Large intestine (tissue), 3 donors: ENCODE measurements around the gene TMEM121. TPM values are rescaled to one million over a fixed set of nuclear protein-coding genes. Genes with fewer than 3 reads are reported as not detected.

Experiments
- DNase-seq, 2 donors: peaks; one replicate each; pipeline versions ENCODE4 v3.0.0 to v3.0.0-alpha.2; 2013
- H3K27ac ChIP-seq: one replicate; pipeline ENCODE4 v1.5.1; 2013; ENCODE audit warnings: low read length
- H3K27me3 ChIP-seq: 2 replicates; pipeline ENCODE4 v1.6.1; 2013; ENCODE audit warnings: low read length; ENCODE audit not compliant: control insufficient read depth, insufficient read depth
- H3K36me3 ChIP-seq: 2 replicates; pipeline ENCODE4 v1.6.1; 2013; ENCODE audit warnings: low read length; ENCODE audit not compliant: control insufficient read depth, insufficient read depth
- H3K4me1 ChIP-seq: one replicate; pipeline ENCODE4 v1.6.1; 2013; ENCODE audit warnings: low read length; ENCODE audit not compliant: control insufficient read depth, insufficient read depth
- H3K4me3 ChIP-seq: one replicate; pipeline ENCODE4 v1.5.1; 2013; ENCODE audit warnings: low read length
- H3K9me3 ChIP-seq: one replicate; pipeline ENCODE4 v1.6.1; 2013; ENCODE audit warnings: mild to moderate bottlenecking, low read depth, low read length, moderate library complexity; ENCODE audit not compliant: control insufficient read depth
- WGBS: methylation state at CpG from one replicate; pipeline ENCODE4 v1.1.5; 2013; ENCODE audit warnings: low lambda C conversion rate; ENCODE audit not compliant: insufficient coverage; 5-methylcytosine and 5-hydroxymethylcytosine counted together
- polyA plus RNA-seq: library from polyadenylated mRNA; unstranded; fragments of 120-200 nt; gene quantifications from one replicate; pipeline ENCODE4 v1.2.1, GENCODE V29; 2013

The TMEM121 gene
- polyA plus RNA-seq, 1 donor: 3.0 TPM

DNA sequence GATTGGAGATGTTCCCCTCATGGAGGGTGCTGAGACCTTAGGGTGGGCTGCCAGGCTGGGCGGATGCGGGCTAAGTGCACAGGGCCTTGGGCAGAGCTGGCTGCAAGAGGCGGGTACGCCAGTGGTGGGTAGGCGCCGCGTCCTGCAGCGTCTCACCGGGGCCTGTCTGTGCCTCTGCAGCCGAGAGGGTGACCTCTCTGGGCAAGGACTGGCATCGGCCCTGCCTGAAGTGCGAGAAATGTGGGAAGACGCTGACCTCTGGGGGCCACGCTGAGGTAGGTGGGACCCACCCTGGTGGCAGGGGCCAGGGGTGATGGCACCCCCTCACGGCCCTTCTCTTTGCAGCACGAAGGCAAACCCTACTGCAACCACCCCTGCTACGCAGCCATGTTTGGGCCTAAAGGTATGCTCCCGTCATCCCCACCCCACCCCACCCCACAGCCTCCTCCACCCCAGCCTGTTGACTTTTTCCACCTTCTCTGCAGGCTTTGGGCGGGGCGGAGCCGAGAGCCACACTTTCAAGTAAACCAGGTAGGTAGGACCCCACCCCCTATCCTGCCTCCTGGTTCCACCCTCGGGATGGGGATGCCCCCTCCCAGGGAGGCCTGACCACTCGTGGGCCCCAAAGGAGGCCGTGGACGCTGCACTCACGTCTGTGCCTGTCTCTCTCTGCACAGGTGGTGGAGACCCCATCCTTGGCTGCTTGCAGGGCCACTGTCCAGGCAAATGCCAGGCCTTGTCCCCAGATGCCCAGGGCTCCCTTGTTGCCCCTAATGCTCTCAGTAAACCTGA, 38.2 kb upstream of the TMEM121 start:
- Histone ChIP-seq H3K27ac (peak overlapping the region; percentile 58), H3K4me3 (peak overlapping the region; percentile 55), H3K36me3 (no peaks in the 10 kb centered on the region), H3K9me3 (peaks cover 6% of the 10 kb centered on the region), H3K27me3 (peaks cover 31% of the 10 kb centered on the region), H3K4me1 (peaks cover 54% of the 10 kb centered on the region)
- no peak for DNase-seq
- WGBS: no CpG with 5 or more reads among the region's 26 CpGs

GRCh38 chr14:105488781-105489541, 37.4 kb upstream of the TMEM121 start:
- Histone ChIP-seq H3K4me1 (peaks cover 46% of the 10 kb centered on the region), H3K27me3 (peaks cover 31% of the 10 kb centered on the region), H3K27ac (peak overlapping the region; percentile 79), H3K36me3 (no peaks in the 10 kb centered on the region), H3K4me3 (no peak overlapping the region), H3K9me3 (peaks cover 6% of the 10 kb centered on the region)
- WGBS: no CpG with 5 or more reads among the region's 20 CpGs
- DNase-seq: no peak

- peak; percentile 89 to 93 for DNase-seq
- H3K36me3 ChIP-seq: no peaks in the 10 kb centered on the region
- peak overlapping the region; percentile 79 for H3K27ac ChIP-seq
- H3K27me3 ChIP-seq: peaks cover 31% of the 10 kb centered on the region
- peak overlapping the region; percentile 64 for H3K4me3 ChIP-seq
- no CpG with 5 or more reads among the region's 44 CpGs for WGBS
- peaks cover 6% of the 10 kb centered on the region for H3K9me3 ChIP-seq
- H3K4me1 ChIP-seq: peaks cover 39% of the 10 kb centered on the region
Observed at GRCh38 chr14:105489542-105490266, 36.7 kb upstream of the TMEM121 start.

DNA sequence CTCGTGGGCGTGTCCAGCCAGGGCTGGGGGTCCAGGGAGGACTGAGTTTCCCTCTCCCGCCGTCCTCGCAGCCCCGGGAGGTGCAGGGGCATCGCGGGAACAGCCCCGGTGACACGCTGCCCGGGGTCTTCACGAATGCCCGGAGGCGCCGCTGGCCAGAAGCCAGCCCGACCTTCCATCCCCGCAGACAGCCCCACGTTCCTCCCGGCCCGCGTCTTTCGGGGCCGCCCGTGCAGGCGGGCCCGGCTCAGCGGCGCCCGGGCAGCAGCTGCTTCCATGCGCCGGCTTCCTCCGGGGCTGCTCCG, 36.2 kb upstream of the TMEM121 start:
- Histone ChIP-seq H3K27ac (peak overlapping the region; percentile 79), H3K9me3 (peaks cover 6% of the 10 kb centered on the region), H3K4me1 (peaks cover 35% of the 10 kb centered on the region), H3K36me3 (no peaks in the 10 kb centered on the region), H3K4me3 (peak overlapping the region; percentile 64), H3K27me3 (peaks cover 27% of the 10 kb centered on the region)
- no peak for DNase-seq
- no CpG with 5 or more reads among the region's 33 CpGs for WGBS

DNA sequence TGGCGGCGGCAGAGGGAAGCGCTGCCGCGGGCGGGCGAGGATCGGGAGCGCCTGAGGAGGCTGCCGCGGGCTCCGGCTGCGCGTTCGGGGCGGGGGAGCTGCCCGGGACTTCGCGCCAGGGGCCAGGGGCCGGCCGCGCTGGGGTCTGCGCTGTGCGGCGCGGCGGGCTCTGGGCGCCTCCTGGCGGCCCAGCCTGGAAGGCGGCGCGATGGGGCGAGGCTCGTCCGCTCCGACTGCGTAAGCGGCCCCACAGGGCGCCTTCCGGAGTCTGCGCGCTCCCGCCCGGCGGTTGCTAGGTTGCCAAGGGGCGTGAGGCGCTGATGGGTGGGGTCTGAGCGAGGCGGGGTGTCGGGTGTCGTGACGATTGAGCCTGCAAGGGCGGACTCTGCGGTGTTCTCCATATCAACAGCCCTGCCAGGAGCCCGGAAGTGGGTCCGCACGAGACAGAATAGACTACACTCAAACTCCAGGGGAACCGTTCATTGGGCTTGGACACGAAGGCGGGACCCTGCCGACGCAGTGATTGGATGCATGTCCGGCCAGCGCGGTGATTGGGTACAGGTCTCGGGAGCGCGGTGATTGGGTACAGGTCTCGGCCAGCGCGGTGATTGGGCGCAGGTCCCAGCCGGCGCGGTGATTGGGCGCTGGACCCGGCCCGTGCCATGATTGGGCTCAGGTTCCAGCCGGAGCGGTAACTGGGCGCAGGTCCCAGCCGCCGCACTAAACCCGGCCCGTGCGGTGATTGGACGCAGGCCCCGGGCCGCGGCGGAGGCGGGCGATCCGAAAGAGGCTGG, 35.6 kb upstream of the TMEM121 start, which contains the start of gene TEDC1:
TSS of gene TEDC1 (plus strand) at position 675 of the 794 bp plus-strand sequence. CDS start 130 bp downstream, outside the sequence.
- Histone ChIP-seq H3K27me3 (peaks cover 22% of the 10 kb centered on the region), H3K36me3 (no peaks in the 10 kb centered on the region), H3K9me3 (peaks cover 6% of the 10 kb centered on the region), H3K27ac (peak within 1 kb of the TSS; percentile 79), H3K4me3 (peak within 1 kb of the TSS; percentile 64), H3K4me1 (peaks cover 30% of the 10 kb centered on the region)
- peak; percentile 100 for DNase-seq
- no CpG with 5 or more reads among the region's 94 CpGs for WGBS

- no peak for DNase-seq
- H3K27me3 ChIP-seq: peaks cover 15% of the 10 kb centered on the region
- WGBS: no CpG with 5 or more reads among the region's 53 CpGs
- H3K27ac ChIP-seq: peak overlapping the region; percentile 51
- H3K4me1 ChIP-seq: peaks cover 23% of the 10 kb centered on the region
- H3K36me3 ChIP-seq: no peaks in the 10 kb centered on the region
- H3K4me3 ChIP-seq: peak overlapping the region; percentile 40
- peaks cover 2% of the 10 kb centered on the region for H3K9me3 ChIP-seq
Observed at GRCh38 chr14:105491366-105491973, 34.9 kb upstream of the TMEM121 start.

DNA sequence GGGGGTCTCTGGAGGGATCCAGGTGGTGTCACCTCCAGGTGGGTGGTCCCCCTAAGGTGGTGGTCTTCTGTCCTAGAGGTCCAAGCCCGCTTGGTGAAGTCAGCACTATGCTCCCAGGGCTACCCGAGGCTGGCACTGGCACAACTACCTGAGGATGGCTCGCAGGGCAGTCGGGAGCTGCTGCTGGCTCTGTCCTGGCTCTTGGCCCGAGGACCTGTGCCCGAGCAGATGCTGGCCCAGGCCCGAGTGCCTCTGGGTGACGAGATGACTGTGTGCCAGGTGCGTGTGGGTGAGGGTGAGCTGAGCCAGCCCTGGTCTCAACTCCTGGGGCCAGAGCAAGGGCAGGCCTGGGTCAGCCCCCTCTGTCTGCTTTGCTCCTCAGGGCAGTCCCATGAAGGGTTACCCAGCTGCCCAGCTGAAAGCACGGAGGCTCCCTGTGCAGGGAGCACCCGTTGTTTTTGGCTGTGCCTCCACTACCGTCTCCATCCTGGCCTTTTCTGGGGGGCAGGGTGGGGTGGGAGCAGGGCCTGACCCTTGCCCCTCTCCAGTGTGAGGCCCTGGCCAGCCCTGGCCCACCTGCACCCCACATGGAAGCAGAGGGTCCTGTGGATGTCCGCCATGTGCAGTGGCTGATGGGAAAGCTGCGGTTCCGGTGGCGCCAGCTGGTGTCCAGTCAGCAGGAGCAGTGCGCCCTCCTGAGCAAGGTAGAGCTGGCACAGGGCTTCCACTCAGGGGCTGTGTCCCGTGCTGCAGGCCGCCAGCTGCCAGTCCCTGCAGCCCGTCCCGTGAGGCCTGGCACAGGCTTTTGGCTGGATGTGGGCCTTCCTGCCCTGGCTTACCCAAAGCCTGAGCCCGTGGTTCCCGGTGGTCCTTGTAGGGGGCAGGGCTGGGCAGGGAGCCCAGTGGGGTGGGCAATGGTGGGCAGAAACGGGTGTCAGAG, 34.1 kb upstream of the TMEM121 start:
- Histone ChIP-seq H3K27ac (no peak overlapping the region), H3K4me3 (no peak overlapping the region), H3K9me3 (no peaks in the 10 kb centered on the region), H3K36me3 (no peaks in the 10 kb centered on the region), H3K27me3 (peaks cover 7% of the 10 kb centered on the region), H3K4me1 (peaks cover 17% of the 10 kb centered on the region)
- WGBS: no CpG with 5 or more reads among the region's 24 CpGs
- peak in 1 of 2 donors; percentile 6 for DNase-seq

DNA sequence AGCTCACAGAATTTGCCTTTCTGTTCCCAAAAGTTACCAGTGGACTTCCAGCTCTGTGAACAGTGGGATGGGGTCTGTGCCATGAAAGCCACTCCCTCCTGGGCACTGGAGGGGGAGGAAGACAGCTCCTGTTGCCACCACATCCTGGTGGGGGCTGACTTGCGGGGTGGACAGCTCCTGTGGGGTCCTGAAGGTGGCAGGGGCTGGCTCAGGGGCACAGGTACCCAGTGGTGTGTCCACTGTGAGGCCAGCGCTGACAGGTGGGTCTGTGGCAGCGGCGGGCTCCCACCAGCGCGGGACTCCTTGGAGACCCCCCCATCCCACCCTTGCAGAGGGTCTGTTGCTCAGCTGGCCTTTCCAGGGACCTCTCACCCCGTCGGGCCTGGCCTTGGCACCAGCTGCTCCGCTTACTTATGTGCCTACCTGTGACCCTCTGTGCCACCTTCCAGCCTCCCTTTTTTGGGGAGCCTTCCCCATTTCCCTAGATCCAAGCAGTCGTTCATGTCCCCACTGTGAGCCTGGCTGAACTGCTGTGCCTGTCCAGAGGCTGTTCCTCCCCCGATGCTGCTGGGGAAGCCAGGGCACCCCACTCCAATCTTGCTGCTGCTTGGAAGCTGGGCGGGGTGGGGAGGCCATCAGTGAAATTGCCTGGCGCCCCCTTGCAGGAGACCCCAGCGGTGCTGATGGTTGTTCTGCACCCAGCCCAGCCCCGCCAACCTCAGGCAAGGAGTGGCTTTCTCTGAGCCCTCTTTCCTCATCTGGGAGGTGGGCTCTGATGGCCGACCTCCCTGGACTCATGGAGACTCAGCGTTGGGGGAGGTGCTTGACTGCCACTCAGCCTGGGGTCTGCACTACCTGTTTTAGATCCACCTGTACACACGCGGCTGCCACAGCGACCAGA, 33.2 kb upstream of the TMEM121 start:
- peak in 1 of 2 donors; percentile 1 for DNase-seq
- H3K4me3 ChIP-seq: no peak overlapping the region

More for the DNA sequence above, 33.2 kb upstream of the TMEM121 start:
- Histone ChIP-seq H3K36me3 (no peaks in the 10 kb centered on the region), H3K4me1 (peaks cover 12% of the 10 kb centered on the region), H3K27me3 (no peaks in the 10 kb centered on the region), H3K9me3 (no peaks in the 10 kb centered on the region), H3K27ac (no peak overlapping the region)
- no CpG with 5 or more reads among the region's 20 CpGs for WGBS
